A549 (cell line): ENCODE results near the gene RSL24D1. TPM values are rescaled to one million over a fixed set of nuclear protein-coding genes. Genes with fewer than 3 reads are reported as not detected.

Experiments used
- ATAC-seq, 2 experiments: fragments of 200-7000 bp in 1 of 2; fragments of >200 bp in 1 of 2; cut with Nextera tagmentation in 1 of 2; cut with Tn5 transposase in 1 of 2; 3 replicates each; pipeline versions ENCODE4 v1.8.0 to v1.9.1; 2018 to 2020; ENCODE audit warnings: mild to moderate bottlenecking in 1 of 2, moderate library complexity in 1 of 2
- CTCF ChIA-PET: fragments of 300-600 bp; sonication (Branson Sonifier 250); formaldehyde crosslinking; extraction: SDS; loops from one replicate; lab custom pipeline; 2021; ENCODE audit warnings: antibody characterized with exemption, inconsistent platforms; lab: Yijun Ruan, JAX
- POLR2A ChIA-PET: fragments of 350-600 bp; formaldehyde crosslinking; extraction: SDS; loops from one replicate; lab custom pipeline; 2021; ENCODE audit warnings: antibody characterized with exemption, inconsistent platforms; lab: Yijun Ruan, JAX
- DNase-seq, 2 experiments: peaks; one replicate each; pipeline versions ENCODE4 v3.0.0 to v3.0.0-alpha.2; 2011 to 2016; ENCODE audit warnings: low read depth in 1 of 2, low spot score in 1 of 2
- FAIRE-seq: peaks from 2 replicates; lab custom pipeline; 2011; peaks lifted over from hg19 to GRCh38; lab: Jason Lieb, UNC
- H3K27ac ChIP-seq, 2 experiments: fragments of >200 bp; sonication (Bioruptor Twin); formaldehyde crosslinking; 3 replicates each; pipeline ENCODE4 v1.5.1; 2016 to 2017
- H3K4me1 ChIP-seq: fragments of >200 bp; sonication (Bioruptor Twin); formaldehyde crosslinking; 3 replicates; pipeline ENCODE4 v1.6.1; 2016
- H3K4me2 ChIP-seq: fragments of >200 bp; sonication (Bioruptor Twin); formaldehyde crosslinking; 3 replicates; pipeline ENCODE4 v1.6.1; 2016
- H3K4me3 ChIP-seq: fragments of >200 bp; sonication (Bioruptor Twin); formaldehyde crosslinking; 3 replicates; pipeline ENCODE4 v1.5.1; 2016
- H3K9me3 ChIP-seq: fragments of >200 bp; sonication (Bioruptor Twin); formaldehyde crosslinking; 3 replicates; pipeline ENCODE4 v1.6.1; 2016
- CBX2 ChIP-seq: fragments of 200-600 bp; sonication (generic); IDR thresholded peaks from 2 replicates; pipeline ENCODE4 v1.6.1; 2016; ENCODE audit warnings: low read depth, mild to moderate bottlenecking, borderline replicate concordance
- CHD2 ChIP-seq: fragments of 150-350 bp; IDR thresholded peaks from 2 replicates; pipeline ENCODE4 v1.6.1; 2014; ENCODE audit warnings: low read length; ENCODE audit not compliant: partially characterized antibody
- CHD4 ChIP-seq: fragments of 200-600 bp; sonication (generic); IDR thresholded peaks from 2 replicates; pipeline ENCODE4 v1.6.1; 2016; ENCODE audit warnings: antibody characterized with exemption, mild to moderate bottlenecking, borderline replicate concordance
- EHF ChIP-seq: fragments of 250-450 bp; sonication (Bioruptor Pico); IDR thresholded peaks from 2 replicates; pipeline ENCODE4 v1.5.0; 2020; ENCODE audit warnings: mild to moderate bottlenecking
- EP300 ChIP-seq, 2 experiments: fragments of >200 bp; sonication (Bioruptor Twin); formaldehyde crosslinking; IDR thresholded peaks; 2 replicates in 1 of 2; 3 replicates in 1 of 2; pipeline ENCODE4 v1.6.1; 2016 to 2017
- FOSB ChIP-seq: fragments of 250-450 bp; sonication (Bioruptor Pico); IDR thresholded peaks from 2 replicates; pipeline ENCODE4 v1.5.0; 2020; ENCODE audit warnings: mild to moderate bottlenecking, moderate library complexity
- GATA3 ChIP-seq: IDR thresholded peaks from 2 replicates; pipeline ENCODE4 v1.6.1; 2012; ENCODE audit warnings: borderline replicate concordance
- HOXB13 ChIP-seq: fragments of 250-450 bp; sonication (Bioruptor Pico); IDR thresholded peaks from 2 replicates; pipeline ENCODE4 v1.5.0; 2020; ENCODE audit warnings: low read depth, mild to moderate bottlenecking, moderate library complexity
- HOXB5 ChIP-seq: fragments of 250-450 bp; sonication (Bioruptor Pico); IDR thresholded peaks from 2 replicates; pipeline ENCODE4 v1.5.0; 2020; ENCODE audit warnings: mild to moderate bottlenecking, moderate library complexity
- JUNB ChIP-seq: fragments of >200 bp; sonication (Bioruptor Twin); formaldehyde crosslinking; IDR thresholded peaks from 2 replicates; pipeline ENCODE4 v1.6.1; 2016
- KDM1A ChIP-seq: fragments of 200-600 bp; sonication (generic); IDR thresholded peaks from 2 replicates; pipeline ENCODE4 v1.6.1; 2016; ENCODE audit warnings: low read depth, mild to moderate bottlenecking
- KDM5A ChIP-seq: fragments of 200-600 bp; sonication (generic); IDR thresholded peaks from 2 replicates; pipeline ENCODE4 v1.6.1; 2016; ENCODE audit warnings: antibody characterized with exemption, mild to moderate bottlenecking
- MAFK ChIP-seq: fragments of 450-650 bp; IDR thresholded peaks from 2 replicates; pipeline ENCODE4 v1.6.1; 2014; ENCODE audit not compliant: partially characterized antibody
- MAZ ChIP-seq: fragments of 150-350 bp; IDR thresholded peaks from 2 replicates; pipeline ENCODE4 v1.6.1; 2014; ENCODE audit warnings: antibody characterized with exemption, low read depth, low read length, borderline replicate concordance
- MYC ChIP-seq: IDR thresholded peaks from 2 replicates; pipeline ENCODE4 v1.6.1; 2012; ENCODE audit warnings: mild to moderate bottlenecking, inconsistent platforms, low read length, improper control_type of control experiment, borderline replicate concordance
- NFE2L2 ChIP-seq: fragments of 150-350 bp; conservative IDR thresholded peaks from 2 replicates; pipeline ENCODE4 v1.6.1; 2014; ENCODE audit warnings: low read length
- NPAS2 ChIP-seq: fragments of 250-450 bp; sonication (Bioruptor Pico); IDR thresholded peaks from 2 replicates; pipeline ENCODE4 v1.8.0; 2022; ENCODE audit warnings: mild to moderate bottlenecking, moderate library complexity, borderline replicate concordance
- PHF8 ChIP-seq: fragments of 200-600 bp; sonication (generic); IDR thresholded peaks from 2 replicates; pipeline ENCODE4 v1.6.1; 2016; ENCODE audit warnings: low read depth, mild to moderate bottlenecking, antibody characterized with exemption, moderate library complexity, borderline replicate concordance
- SMC3 ChIP-seq: fragments of >200 bp; sonication (Bioruptor Twin); formaldehyde crosslinking; IDR thresholded peaks from 3 replicates; pipeline ENCODE4 v1.6.1; 2018; ENCODE audit warnings: inconsistent platforms
- TFCP2L1 ChIP-seq: fragments of 250-450 bp; sonication (Bioruptor Pico); IDR thresholded peaks from 2 replicates; pipeline ENCODE4 v1.5.0; 2021; ENCODE audit warnings: mild to moderate bottlenecking
- ZC3H11A ChIP-seq: fragments of 450-650 bp; IDR thresholded peaks from 2 replicates; pipeline ENCODE4 v1.6.1; 2014; ENCODE audit warnings: antibody characterized with exemption, mild to moderate bottlenecking
- ZFP36 ChIP-seq: fragments of 450-650 bp; IDR thresholded peaks from 2 replicates; pipeline ENCODE4 v1.6.1; 2014; ENCODE audit warnings: borderline replicate concordance; ENCODE audit not compliant: partially characterized antibody
- ZSCAN20 ChIP-seq: fragments of 250-450 bp; sonication (Bioruptor Pico); IDR thresholded peaks from 2 replicates; pipeline ENCODE4 v1.8.0; 2022; ENCODE audit warnings: mild to moderate bottlenecking, moderate library complexity
- WGBS: methylation state at CpG from one replicate; pipeline ENCODE4 v1.1.6; 2017; ENCODE audit errors: missing lambda C conversion rate; 5-methylcytosine and 5-hydroxymethylcytosine counted together
- polyA plus RNA-seq, 4 experiments: library from polyadenylated mRNA; depleted of rRNA in 3 of 4; stranded (reverse); fragments of >200 nt; fragmentation: RNase III in 1 of 4; extraction: RNeasy Plus Mini Kit Qiagen cat#74134 plus additional on column Dnase treatment in 1 of 4; gene quantifications; 2 replicates in 3 of 4; 3 replicates in 1 of 4; pipeline ENCODE4 v1.2.3, GENCODE V29; 2011 to 2017
- TF ChIP-seq, protein P1 (sequence below): fragments of 150-350 bp; IDR thresholded peaks from 2 replicates; pipeline ENCODE4 v1.6.1; 2014; ENCODE audit warnings: low read depth, mild to moderate bottlenecking, low read length
- TF ChIP-seq, protein P2 (sequence below): fragments of >200 bp; sonication (Bioruptor Twin); formaldehyde crosslinking; IDR thresholded peaks from 3 replicates; pipeline ENCODE4 v1.5.1; 2016
- TF ChIP-seq, protein P3 (sequence below): fragments of >200 bp; sonication (Bioruptor Twin); formaldehyde crosslinking; IDR thresholded peaks from 3 replicates; pipeline ENCODE4 v1.6.1; 2016

Gene RSL24D1
- polyA plus RNA-seq, 2 of the 4 experiments (the other 2 are of a cell fraction) = 104 to 257 TPM

DNA sequence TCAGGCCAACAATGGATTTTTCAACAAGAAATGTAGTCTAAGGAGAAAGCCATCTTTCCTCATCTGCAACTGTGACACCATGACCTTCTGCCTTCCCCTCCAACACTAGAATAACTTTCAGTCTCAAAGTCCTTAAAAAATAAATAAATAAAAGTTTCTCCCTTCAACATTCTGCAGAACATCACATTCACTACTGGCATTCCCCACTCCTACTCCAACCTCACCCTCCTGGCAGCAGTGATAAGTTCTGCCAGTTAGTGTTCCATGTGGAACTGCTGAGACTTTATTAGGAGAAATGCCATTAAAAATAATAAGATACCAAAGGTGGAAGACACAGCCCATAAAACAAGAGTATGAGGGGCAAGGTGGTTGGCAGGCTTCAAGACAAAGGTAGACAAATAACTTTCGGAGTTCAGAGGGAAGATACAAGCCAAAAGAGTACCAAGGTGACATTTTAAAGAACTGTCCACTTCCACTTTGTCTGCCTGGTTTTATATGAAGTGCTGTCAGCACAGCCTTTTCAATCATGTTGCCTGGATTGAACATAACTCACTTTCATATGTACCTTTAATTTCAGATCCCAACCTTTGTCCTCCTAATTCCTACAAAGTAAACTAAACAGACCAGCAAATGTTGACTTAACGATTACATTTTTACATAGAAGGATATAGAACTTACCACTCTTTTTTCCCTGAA lies 37.5 kb upstream of the RSL24D1 start (continued):
- no peak for TF ChIP-seq MYC
- TF ChIP-seq, all 56 proteins: peak for 0

DNA sequence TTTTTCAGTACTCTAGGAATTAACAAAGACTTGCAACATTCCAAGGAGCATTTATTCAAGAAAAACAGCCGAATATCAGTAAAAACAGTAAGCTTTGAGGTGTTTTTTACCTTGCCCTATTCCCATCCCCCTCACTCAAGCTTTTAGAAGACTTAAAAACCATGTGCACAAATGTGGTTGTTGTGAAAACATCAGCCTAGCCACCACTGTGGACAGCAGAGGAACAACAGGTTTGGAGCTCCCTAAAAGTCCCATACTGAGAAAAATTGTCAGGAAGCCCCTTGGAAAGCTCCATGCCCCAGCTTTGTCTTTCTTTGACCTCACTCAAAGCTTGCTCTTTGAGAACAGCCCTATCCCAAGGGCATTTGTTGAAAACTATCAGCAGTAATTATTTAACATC lies 34.7 kb upstream of the RSL24D1 start:
- TF ChIP-seq CHD4 (no peak), PHF8 (no peak), SMC3 (no peak), KDM1A (no peak), CHD2 (no peak), EHF (no peak), JUNB (no peak), ZFP36 (no peak)
- TF ChIP-seq, protein P1, sequence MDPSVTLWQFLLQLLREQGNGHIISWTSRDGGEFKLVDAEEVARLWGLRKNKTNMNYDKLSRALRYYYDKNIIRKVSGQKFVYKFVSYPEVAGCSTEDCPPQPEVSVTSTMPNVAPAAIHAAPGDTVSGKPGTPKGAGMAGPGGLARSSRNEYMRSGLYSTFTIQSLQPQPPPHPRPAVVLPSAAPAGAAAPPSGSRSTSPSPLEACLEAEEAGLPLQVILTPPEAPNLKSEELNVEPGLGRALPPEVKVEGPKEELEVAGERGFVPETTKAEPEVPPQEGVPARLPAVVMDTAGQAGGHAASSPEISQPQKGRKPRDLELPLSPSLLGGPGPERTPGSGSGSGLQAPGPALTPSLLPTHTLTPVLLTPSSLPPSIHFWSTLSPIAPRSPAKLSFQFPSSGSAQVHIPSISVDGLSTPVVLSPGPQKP = no peak
- TF ChIP-seq, protein P2, sequence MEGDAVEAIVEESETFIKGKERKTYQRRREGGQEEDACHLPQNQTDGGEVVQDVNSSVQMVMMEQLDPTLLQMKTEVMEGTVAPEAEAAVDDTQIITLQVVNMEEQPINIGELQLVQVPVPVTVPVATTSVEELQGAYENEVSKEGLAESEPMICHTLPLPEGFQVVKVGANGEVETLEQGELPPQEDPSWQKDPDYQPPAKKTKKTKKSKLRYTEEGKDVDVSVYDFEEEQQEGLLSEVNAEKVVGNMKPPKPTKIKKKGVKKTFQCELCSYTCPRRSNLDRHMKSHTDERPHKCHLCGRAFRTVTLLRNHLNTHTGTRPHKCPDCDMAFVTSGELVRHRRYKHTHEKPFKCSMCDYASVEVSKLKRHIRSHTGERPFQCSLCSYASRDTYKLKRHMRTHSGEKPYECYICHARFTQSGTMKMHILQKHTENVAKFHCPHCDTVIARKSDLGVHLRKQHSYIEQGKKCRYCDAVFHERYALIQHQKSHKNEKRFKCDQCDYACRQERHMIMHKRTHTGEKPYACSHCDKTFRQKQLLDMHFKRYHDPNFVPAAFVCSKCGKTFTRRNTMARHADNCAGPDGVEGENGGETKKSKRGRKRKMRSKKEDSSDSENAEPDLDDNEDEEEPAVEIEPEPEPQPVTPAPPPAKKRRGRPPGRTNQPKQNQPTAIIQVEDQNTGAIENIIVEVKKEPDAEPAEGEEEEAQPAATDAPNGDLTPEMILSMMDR = no peak
- no peak overlapping the region for H3K27ac ChIP-seq
- FAIRE-seq (no peak), DNase-seq (no peak), ATAC-seq (peak; percentile 49 to 70; a peak in 3 of 6 replicates)
- no peaks in the 10 kb centered on the region for H3K9me3 ChIP-seq
- no peak overlapping the region for H3K4me3 ChIP-seq
- POLR2A ChIA-PET = interaction anchor here (1.7 kb wide), 1 partner anchor 35 kb away, joined by 5 read pairs; the partner anchor contains the start of gene RSL24D1
- CTCF ChIA-PET = interaction anchor here (0.6 to 1.7 kb wide), 5 partner anchors 9 to 59 kb away, joined by 3 to 7 read pairs (median 3); no protein-coding TSS in a partner anchor
- H3K4me2 ChIP-seq = no peak overlapping the region
- H3K4me1 ChIP-seq = no peaks in the 10 kb centered on the region
- WGBS = 60% methylated on average over 1 of the region's 1 CpG

DNA sequence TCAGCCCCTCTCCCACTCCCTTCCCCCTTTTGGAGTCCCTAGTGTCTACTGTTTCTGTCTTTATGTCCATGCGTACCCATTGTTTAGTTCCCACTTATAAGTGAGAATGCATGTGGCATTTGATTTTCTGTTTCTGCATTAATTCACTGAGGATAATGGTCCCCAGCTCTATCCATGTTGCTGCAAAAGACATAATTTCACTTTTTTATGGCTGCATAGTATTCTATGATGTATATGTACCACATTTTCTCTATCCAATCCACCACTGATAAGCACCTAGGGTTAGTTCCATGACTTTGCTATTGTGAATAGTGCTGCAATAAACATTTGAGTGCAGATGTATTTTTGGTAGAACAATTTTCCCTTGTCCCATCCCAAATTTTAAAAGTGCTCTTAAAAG lies 34.2 kb upstream of the RSL24D1 start:
- ChIA-PET CTCF (interaction anchor here (0.6 to 1.7 kb wide), 4 partner anchors 10 to 60 kb away, joined by 3 to 7 read pairs (median 4); no protein-coding TSS in a partner anchor), POLR2A (interaction anchor here (1.7 kb wide), 1 partner anchor 34 kb away, joined by 5 read pairs; the partner anchor contains the start of gene RSL24D1)
- Histone ChIP-seq H3K4me3 (no peak overlapping the region), H3K9me3 (no peaks in the 10 kb centered on the region), H3K4me1 (no peaks in the 10 kb centered on the region), H3K4me2 (no peak overlapping the region), H3K27ac (no peak overlapping the region)
- WGBS = 94% methylated on average over 1 of the region's 1 CpG
- no peak for ATAC-seq
- no peak for DNase-seq
- FAIRE-seq = no peak
- TF ChIP-seq MAZ (no peak), GATA3 (no peak), HOXB5 (CRISPR knock-in tag) (no peak), MAFK (no peak), TFCP2L1 (CRISPR knock-in tag) (no peak), KDM5A (no peak), NPAS2 (CRISPR knock-in tag) (no peak), MYC (no peak), NFE2L2 (no peak), CBX2 (no peak), FOSB (CRISPR knock-in tag) (no peak), HOXB13 (CRISPR knock-in tag) (no peak), ZC3H11A (no peak), EP300 (IDR thresholded peaks at IDR 0.05) (no peak), ZSCAN20 (CRISPR knock-in tag) (no peak), EHF (no peak)
- TF ChIP-seq, protein P1 = no peak
- TF ChIP-seq, protein P2 = no peak
- TF ChIP-seq, protein P3, sequence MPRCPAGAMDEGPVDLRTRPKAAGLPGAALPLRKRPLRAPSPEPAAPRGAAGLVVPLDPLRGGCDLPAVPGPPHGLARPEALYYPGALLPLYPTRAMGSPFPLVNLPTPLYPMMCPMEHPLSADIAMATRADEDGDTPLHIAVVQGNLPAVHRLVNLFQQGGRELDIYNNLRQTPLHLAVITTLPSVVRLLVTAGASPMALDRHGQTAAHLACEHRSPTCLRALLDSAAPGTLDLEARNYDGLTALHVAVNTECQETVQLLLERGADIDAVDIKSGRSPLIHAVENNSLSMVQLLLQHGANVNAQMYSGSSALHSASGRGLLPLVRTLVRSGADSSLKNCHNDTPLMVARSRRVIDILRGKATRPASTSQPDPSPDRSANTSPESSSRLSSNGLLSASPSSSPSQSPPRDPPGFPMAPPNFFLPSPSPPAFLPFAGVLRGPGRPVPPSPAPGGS = no peak
